Activated T-helper 2 cell treated with anti-CD3 and anti-CD28 coated beads, Interferon-gamma antibody, Interleukin-2, Interleukin-4, amounts not matched to agents 10 μg/mL and 5 μg/mL and 100 μg/mL, durations not matched to agents 14 hours and 24 hours and 36 hours (primary cell): ENCODE measurements around the gene SYTL3. TPM values are rescaled to one million over a fixed set of nuclear protein-coding genes. Genes with fewer than 3 reads are reported as not detected.
A peak's percentile ranks its signal among the peaks of the same experiment; 100 is the strongest.

Source experiments
- DNase-seq: peaks from one replicate; pipeline ENCODE4 v3.0.0; 2021; ENCODE audit warnings: low spot score
- H3K27ac Mint-ChIP-seq: one replicate; pipeline ENCODE4 v1.8.0; 2021; ENCODE audit warnings: mixed read lengths
- H3K27me3 Mint-ChIP-seq: one replicate; pipeline ENCODE4 v1.8.0; 2021; ENCODE audit warnings: low read depth, mixed read lengths
- H3K36me3 Mint-ChIP-seq: one replicate; pipeline ENCODE4 v1.8.0; 2021; ENCODE audit warnings: low read depth, mixed read lengths
- H3K4me1 Mint-ChIP-seq: one replicate; pipeline ENCODE4 v1.8.0; 2021; ENCODE audit warnings: low read depth, mixed read lengths
- H3K4me3 Mint-ChIP-seq: one replicate; pipeline ENCODE4 v1.8.0; 2021; ENCODE audit warnings: low read depth, mild to moderate bottlenecking, moderate library complexity, mixed read lengths
- H3K9me3 Mint-ChIP-seq: one replicate; pipeline ENCODE4 v1.8.0; 2021; ENCODE audit warnings: mixed read lengths
- intact Hi-C: fragments of 100-400 bp; cut with micrococcal nuclease; formaldehyde crosslinking; loops from one replicate; pipeline ENCODE4 v1.15.1; 2023
- total RNA-seq: library from RNA; stranded (reverse); gene quantifications from 2 replicates; pipeline ENCODE4 v1.2.3, GENCODE V29; 2022

SYTL3 gene
- total RNA-seq, 1 donor from 2014 or later: 232 TPM

- Mint-ChIP-seq H3K27ac (no peak overlapping the region), H3K27me3 (no peaks in the 10 kb centered on the region), H3K36me3 (peaks cover 89% of the 10 kb centered on the region), H3K9me3 (no peaks in the 10 kb centered on the region), H3K4me3 (no peak overlapping the region), H3K4me1 (peaks cover 2% of the 10 kb centered on the region)
- no peak for DNase-seq
- intact Hi-C loops: no loop called here
Observed at GRCh38 chr6:158762787-158763433, 113.1 kb downstream of the SYTL3 start.

- H3K36me3 Mint-ChIP-seq: peaks cover 89% of the 10 kb centered on the region
- H3K9me3 Mint-ChIP-seq: no peaks in the 10 kb centered on the region
- no peak overlapping the region for H3K4me3 Mint-ChIP-seq
- intact Hi-C loops: no loop called here
- peak overlapping the region; percentile 17 for H3K27ac Mint-ChIP-seq
- H3K27me3 Mint-ChIP-seq: no peaks in the 10 kb centered on the region
- H3K4me1 Mint-ChIP-seq: peaks cover 2% of the 10 kb centered on the region
- DNase-seq: no peak
Observed at GRCh38 chr6:158763434-158764182, 113.8 kb downstream of the SYTL3 start.

- Mint-ChIP-seq H3K27me3 (no peaks in the 10 kb centered on the region), H3K27ac (peak overlapping the region; percentile 17), H3K4me1 (peaks cover 2% of the 10 kb centered on the region), H3K36me3 (peaks cover 89% of the 10 kb centered on the region), H3K4me3 (no peak overlapping the region), H3K9me3 (no peaks in the 10 kb centered on the region)
- intact Hi-C loops: no loop called here
- no peak for DNase-seq
Observed at GRCh38 chr6:158764183-158764849, 114.5 kb downstream of the SYTL3 start.

GRCh38 chr6:158764926-158765325 is 115.1 kb downstream of the SYTL3 start:
- no peak for DNase-seq
- peaks cover 3% of the 10 kb centered on the region for H3K4me1 Mint-ChIP-seq
- no peaks in the 10 kb centered on the region for H3K27me3 Mint-ChIP-seq
- H3K27ac Mint-ChIP-seq: no peak overlapping the region
- no peaks in the 10 kb centered on the region for H3K9me3 Mint-ChIP-seq
- H3K4me3 Mint-ChIP-seq: no peak overlapping the region
- H3K36me3 Mint-ChIP-seq: peaks cover 90% of the 10 kb centered on the region
- intact Hi-C loops: no loop called here

- Mint-ChIP-seq H3K27ac (no peak overlapping the region), H3K4me1 (peaks cover 3% of the 10 kb centered on the region), H3K9me3 (no peaks in the 10 kb centered on the region), H3K36me3 (peaks cover 91% of the 10 kb centered on the region), H3K4me3 (no peak overlapping the region), H3K27me3 (no peaks in the 10 kb centered on the region)
- DNase-seq: no peak
- intact Hi-C loops: no loop called here
Observed at GRCh38 chr6:158765499-158766068, 115.7 kb downstream of the SYTL3 start.

- no peak for DNase-seq
- H3K27ac Mint-ChIP-seq: peak overlapping the region; percentile 68
- no peaks in the 10 kb centered on the region for H3K9me3 Mint-ChIP-seq
- peaks cover 92% of the 10 kb centered on the region for H3K36me3 Mint-ChIP-seq
- intact Hi-C loops: no loop called here
- no peaks in the 10 kb centered on the region for H3K27me3 Mint-ChIP-seq
- H3K4me3 Mint-ChIP-seq: no peak overlapping the region
- H3K4me1 Mint-ChIP-seq: peaks cover 13% of the 10 kb centered on the region
Observed at GRCh38 chr6:158766621-158767455, 117.0 kb downstream of the SYTL3 start.

- H3K4me1 Mint-ChIP-seq: peaks cover 16% of the 10 kb centered on the region
- H3K4me3 Mint-ChIP-seq: no peak overlapping the region
- DNase-seq: no peak
- intact Hi-C loops: no loop called here
- no peaks in the 10 kb centered on the region for H3K9me3 Mint-ChIP-seq
- H3K27ac Mint-ChIP-seq: peak overlapping the region; percentile 68
- no peaks in the 10 kb centered on the region for H3K27me3 Mint-ChIP-seq
- peaks cover 91% of the 10 kb centered on the region for H3K36me3 Mint-ChIP-seq
Observed at GRCh38 chr6:158767709-158768108, 117.9 kb downstream of the SYTL3 start.

- DNase-seq: no peak
- Mint-ChIP-seq H3K27ac (peak overlapping the region; percentile 61), H3K9me3 (no peaks in the 10 kb centered on the region), H3K36me3 (peaks cover 91% of the 10 kb centered on the region), H3K4me1 (peaks cover 21% of the 10 kb centered on the region), H3K4me3 (no peak overlapping the region), H3K27me3 (no peaks in the 10 kb centered on the region)
- intact Hi-C loops: no loop called here
Observed at GRCh38 chr6:158768436-158768835, 118.6 kb downstream of the SYTL3 start.

- intact Hi-C loops: no loop called here
- DNase-seq: no peak
- Mint-ChIP-seq H3K4me3 (no peak overlapping the region), H3K27me3 (no peaks in the 10 kb centered on the region), H3K36me3 (peaks cover 88% of the 10 kb centered on the region), H3K9me3 (no peaks in the 10 kb centered on the region), H3K4me1 (peaks cover 21% of the 10 kb centered on the region), H3K27ac (peak overlapping the region; percentile 74)
Observed at GRCh38 chr6:158769234-158769770, 119.4 kb downstream of the SYTL3 start.

GRCh38 chr6:158769771-158770432 is 120.0 kb downstream of the SYTL3 start:
- intact Hi-C loops: loop anchor here (5.0 kb wide), 1 partner anchor 202 kb away; no protein-coding TSS in a partner anchor
- H3K4me3 Mint-ChIP-seq: no peak overlapping the region
- H3K36me3 Mint-ChIP-seq: peaks cover 88% of the 10 kb centered on the region
- H3K27ac Mint-ChIP-seq: peak overlapping the region; percentile 74
- H3K4me1 Mint-ChIP-seq: peaks cover 21% of the 10 kb centered on the region
- DNase-seq: no peak
- no peaks in the 10 kb centered on the region for H3K27me3 Mint-ChIP-seq
- no peaks in the 10 kb centered on the region for H3K9me3 Mint-ChIP-seq

- DNase-seq: no peak
- Mint-ChIP-seq H3K36me3 (peaks cover 90% of the 10 kb centered on the region), H3K27me3 (no peaks in the 10 kb centered on the region), H3K4me1 (peaks cover 21% of the 10 kb centered on the region), H3K27ac (peak overlapping the region; percentile 74), H3K4me3 (no peak overlapping the region), H3K9me3 (no peaks in the 10 kb centered on the region)
- intact Hi-C loops: loop anchor here (5.0 kb wide), 1 partner anchor 202 kb away; no protein-coding TSS in a partner anchor
Observed at GRCh38 chr6:158770533-158771330, 120.9 kb downstream of the SYTL3 start.
